Ovary (tissue), 9 donors: ENCODE results near the gene ZNF132. TPM values are rescaled to one million over a fixed set of nuclear protein-coding genes. Genes with fewer than 3 reads are reported as not detected.

Experiments
- DNase-seq, 5 donors: peaks; one replicate each; pipeline ENCODE4 v3.0.0-alpha.2; 2019 to 2020
- H3K27ac ChIP-seq, 2 donors: fragments of 200-600 bp; one replicate each; pipeline versions ENCODE4 v1.5.1 to v1.8.0; 2019 to 2022
- H3K27me3 ChIP-seq: fragments of 200-600 bp; one replicate; pipeline ENCODE4 v1.8.0; 2022
- H3K36me3 ChIP-seq: fragments of 200-600 bp; sonication (generic); one replicate; pipeline ENCODE4 v1.5.1; 2019
- H3K4me1 ChIP-seq: one replicate; pipeline ENCODE4 v1.8.1; 2013; ENCODE audit warnings: mild to moderate bottlenecking, moderate library complexity; ENCODE audit not compliant: insufficient read depth
- H3K4me3 ChIP-seq: fragments of 200-600 bp; sonication (generic); one replicate; pipeline ENCODE4 v1.5.1; 2017
- H3K9me3 ChIP-seq, 2 donors: fragments of 200-600 bp in 1 of 2; sonication (generic) in 1 of 2; one replicate each; pipeline versions ENCODE4 v1.5.1 to v1.8.1; 2013 to 2019; ENCODE audit warnings: mild to moderate bottlenecking in 1 of 2, moderate library complexity in 1 of 2
- CTCF ChIP-seq, 3 donors: fragments of 450-650 bp in 2 of 3; fragments of 200-600 bp in 1 of 3; IDR thresholded peaks; one replicate each; pipeline versions ENCODE4 v1.5.1 to v1.8.0; 2016 to 2022; ENCODE audit warnings: antibody characterized with exemption in 3 of 3, mild to moderate bottlenecking in 1 of 3
- EP300 ChIP-seq: sonication (generic); formaldehyde crosslinking; IDR thresholded peaks from one replicate; pipeline ENCODE4 v1.6.1; 2017; ENCODE audit warnings: antibody characterized with exemption
- POLR2A ChIP-seq: fragments of 450-650 bp; IDR thresholded peaks from one replicate; pipeline ENCODE4 v1.6.1; 2017; ENCODE audit warnings: antibody characterized with exemption, mild to moderate bottlenecking, moderate library complexity
- WGBS, 3 donors: extraction: QIAGEN DNeasy Blood & Tissue Kit in 1 of 3; methylation state at CpG; one replicate each; pipeline versions ENCODE4 v1.1.5 to v1.1.7; 2013 to 2017; 5-methylcytosine and 5-hydroxymethylcytosine counted together
- intact Hi-C, 4 donors: fragments of 100-400 bp; cut with DNase I; formaldehyde crosslinking; loops; one replicate each; pipeline versions ENCODE4 v1.11.0 to v1.15.1; 2022 to 2023
- polyA plus RNA-seq, 2 donors: library from polyadenylated mRNA; stranded (reverse); fragments of 200-250 nt in 1 of 2; fragments of 350-450 nt in 1 of 2; fragmentation: Illumina TruSeq in 1 of 2; extraction: RNeasy Lipid Tissue Mini Kit (QIAGEN cat#74804) in 1 of 2; gene quantifications; one replicate each; pipeline ENCODE4 v1.2.3, GENCODE V29; 2013 to 2014
- total RNA-seq, 7 donors: library from RNA; depleted of rRNA in 2 of 7; stranded (reverse); fragments of >200 nt in 2 of 7; fragmentation: NEBNext Ultra II Directional in 3 of 7; extraction: Animal tissue kit (Norgen Biotek cat#: 25700) in 3 of 7; gene quantifications; one replicate each; pipeline versions ENCODE4 v1.1.0 to v1.2.4, GENCODE V29; 2016 to 2023
- donor health status: DM: no; HTN: no; CAD: no; lungs with moderate emphysema.
- donor health status: DM: no; HTN: no; CAD: no.
- donor health status: Bipolar disorder and iron deficiency.
- donor health status: DM: yes; HTN: yes; CAD: no.
- donor health status: DM: no; HTN: no; CAD: no.
- donor health status: DM: yes; HTN: yes; CAD: no.

ZNF132 gene
- total and polyA plus RNA-seq, 9 donors = 3.3 to 12.5 (median 8.2) TPM

GRCh38 chr19:58396691-58397532, 43.0 kb downstream of the ZNF132 start:
- H3K36me3 ChIP-seq = no peaks in the 10 kb centered on the region
- H3K27ac ChIP-seq = no peak overlapping the region
- no peak for DNase-seq
- H3K9me3 ChIP-seq = no peaks in the 10 kb centered on the region
- intact Hi-C loops = no loop called here
- H3K4me3 ChIP-seq = no peak overlapping the region
- H3K27me3 ChIP-seq = peaks cover 5% of the 10 kb centered on the region
- H3K4me1 ChIP-seq = peaks cover 13% of the 10 kb centered on the region
- TF ChIP-seq EP300 (no peak), CTCF (IDR thresholded peaks at IDR 0.05) (no peak), POLR2A (no peak)
- WGBS, 3 donors = 15 to 32% (median 29%) methylated on average over 41 to 58 of the region's 58 CpGs

- H3K4me3 ChIP-seq = no peak overlapping the region
- H3K27me3 ChIP-seq = peaks cover 5% of the 10 kb centered on the region
- no peak for TF ChIP-seq EP300
- peaks cover 12% of the 10 kb centered on the region for H3K4me1 ChIP-seq
- 1 to 4% (median 1%) methylated on average over 56 to 75 of the region's 75 CpGs for WGBS, 3 donors
- H3K9me3 ChIP-seq = no peaks in the 10 kb centered on the region
- DNase-seq = no peak
- intact Hi-C loops = no loop called here
- no peak overlapping the region for H3K27ac ChIP-seq
- H3K36me3 ChIP-seq = no peaks in the 10 kb centered on the region
Observed at GRCh38 chr19:58395979-58396627, 43.9 kb downstream of the ZNF132 start.

GRCh38 chr19:58395220-58395978, 44.6 kb downstream of the ZNF132 start, which contains the start of gene RNF225:
Gene RNF225 (plus strand): TSS chr19:58395656. CDS start chr19:58396090, 434 bp downstream.
- Histone ChIP-seq H3K9me3 (no peaks in the 10 kb centered on the region), H3K36me3 (no peaks in the 10 kb centered on the region), H3K27ac (no peak within 1 kb of the TSS), H3K4me3 (no peak within 1 kb of the TSS), H3K4me1 (peaks cover 7% of the 10 kb centered on the region), H3K27me3 (peaks cover 5% of the 10 kb centered on the region)
- no peak for TF ChIP-seq POLR2A
- no peak for TF ChIP-seq EP300
- TF ChIP-seq CTCF (IDR thresholded peaks at IDR 0.05) = no peak
- intact Hi-C loops = no loop called here
- 24 to 27% (median 25%) methylated on average over 21 of the region's 21 CpGs for WGBS, 3 donors
- peak in 1 of 5 donors; percentile 18 for DNase-seq

- WGBS, 3 donors = 61 to 66% (median 63%) methylated on average over 3 of the region's 3 CpGs
- H3K36me3 ChIP-seq = no peaks in the 10 kb centered on the region
Observed at GRCh38 chr19:58394821-58395219, 45.1 kb downstream of the ZNF132 start.

GRCh38 chr19:58393725-58394033, 46.3 kb downstream of the ZNF132 start:
- 81 to 85% (median 82%) methylated on average over 4 of the region's 4 CpGs for WGBS, 3 donors
- intact Hi-C loops = no loop called here
- H3K9me3 ChIP-seq = no peaks in the 10 kb centered on the region
- no peak for DNase-seq
- no peak overlapping the region for H3K27ac ChIP-seq
- no peaks in the 10 kb centered on the region for H3K36me3 ChIP-seq
- H3K4me3 ChIP-seq = no peak overlapping the region
- peaks cover 6% of the 10 kb centered on the region for H3K4me1 ChIP-seq
- H3K27me3 ChIP-seq = peaks cover 5% of the 10 kb centered on the region
- TF ChIP-seq POLR2A (no peak), EP300 (no peak), CTCF (IDR thresholded peaks at IDR 0.05) (no peak)

More at GRCh38 chr19:58394821-58395219, 45.1 kb downstream of the ZNF132 start:
- H3K4me1 ChIP-seq = peaks cover 6% of the 10 kb centered on the region
- H3K9me3 ChIP-seq = no peaks in the 10 kb centered on the region
- intact Hi-C loops = no loop called here
- DNase-seq = peak in 1 of 5 donors; percentile 28
- no peak for TF ChIP-seq EP300
- no peak for TF ChIP-seq POLR2A
- no peak overlapping the region for H3K27ac ChIP-seq
- peaks cover 5% of the 10 kb centered on the region for H3K27me3 ChIP-seq
- no peak overlapping the region for H3K4me3 ChIP-seq
